NCI-H82 treated with DMSO at 0.1 percent for 48 hours (cell line): ENCODE measurements around the gene RRP1B.
"Not testable (repeated sequence)": the region's sequence is repeated elsewhere in the genome, so short reads cannot be mapped to it uniquely, and the experiment has no call there.

Experiments
- DNase-seq: peaks from one replicate; lab custom pipeline; 2025; ENCODE audit not compliant: unreplicated experiment; lab: John Stamatoyannopoulos, UW

RRP1B gene

DNA sequence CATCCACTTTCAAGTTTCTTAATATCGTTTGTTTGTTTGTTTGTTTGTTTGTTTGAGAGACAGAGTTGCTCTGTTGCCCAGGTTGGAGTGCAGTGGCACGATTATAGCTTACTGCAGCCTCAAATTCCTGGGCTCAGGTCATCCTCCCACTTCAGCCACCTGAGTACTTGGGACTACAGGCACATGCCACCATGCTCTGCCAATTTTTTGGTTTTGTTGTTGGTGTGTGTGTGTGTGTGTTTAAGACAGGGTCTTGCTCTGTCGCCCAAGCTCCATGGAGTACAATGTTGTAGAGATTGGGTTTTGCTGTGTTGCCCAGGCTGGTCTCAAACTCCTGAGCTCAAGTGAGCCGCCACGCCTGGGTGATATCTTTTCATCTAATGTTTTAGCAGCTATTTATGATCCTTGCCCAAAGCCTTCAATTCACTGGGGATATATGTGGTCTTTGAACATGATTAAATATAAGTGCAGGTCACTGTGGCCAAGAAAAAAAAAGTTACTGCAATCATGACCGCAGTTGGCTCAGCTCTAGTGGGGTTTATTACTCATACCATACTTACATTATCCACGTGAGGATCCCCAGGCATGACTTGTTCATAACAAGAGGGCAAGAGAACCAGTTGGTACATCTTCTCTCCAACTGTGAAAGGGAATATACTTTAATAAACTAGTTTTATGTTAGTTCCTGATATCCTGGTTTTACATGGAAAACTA, 8.0 kb downstream of the RRP1B start:
- no peak for DNase-seq

- DNase-seq = no peak
Observed at GRCh38 chr21:43669828-43670605, 10.7 kb downstream of the RRP1B start.

DNA sequence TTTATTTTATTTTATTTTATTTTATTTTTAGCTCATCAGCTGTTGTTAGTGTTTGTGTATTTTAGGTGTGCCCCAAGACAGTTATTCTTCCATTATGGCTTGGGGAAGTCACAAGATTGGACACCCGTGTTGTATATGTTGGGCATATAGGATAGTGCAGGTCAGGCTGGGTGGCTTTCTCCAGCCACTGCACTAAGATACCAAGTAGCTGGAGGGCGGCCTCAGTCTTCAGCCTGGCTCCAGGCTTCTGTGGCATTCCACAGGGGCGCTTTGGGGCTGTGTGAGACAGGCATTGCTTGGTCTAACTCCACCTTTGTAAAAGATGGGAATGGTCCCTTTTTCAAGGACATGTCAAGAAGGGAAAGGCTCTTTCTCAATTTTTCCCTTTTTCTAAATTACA, 16.5 kb downstream of the RRP1B start:
- DNase-seq = no peak

GRCh38 chr21:43676391-43676790, 17.0 kb downstream of the RRP1B start:
- no peak for DNase-seq

DNA sequence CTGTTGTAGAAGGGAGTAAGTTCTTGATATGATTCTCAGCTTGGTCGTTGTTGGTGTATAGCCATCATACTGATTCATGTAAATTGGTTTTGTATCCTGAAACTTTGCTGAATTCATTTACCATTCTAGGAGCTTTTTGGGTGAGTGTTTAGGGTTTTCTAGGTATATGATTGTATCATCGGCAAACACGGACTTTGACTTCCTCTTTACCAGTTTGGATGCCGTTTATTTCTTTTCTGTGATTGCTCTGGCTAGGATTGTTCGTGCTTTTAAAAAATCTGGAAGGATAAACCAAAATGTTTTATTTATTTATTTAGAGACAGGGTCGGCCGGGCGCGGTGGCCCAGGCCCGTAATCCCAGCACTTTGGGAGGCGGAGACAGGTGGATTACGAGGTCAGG, 20.6 kb downstream of the RRP1B start:
- no peak for DNase-seq

DNA sequence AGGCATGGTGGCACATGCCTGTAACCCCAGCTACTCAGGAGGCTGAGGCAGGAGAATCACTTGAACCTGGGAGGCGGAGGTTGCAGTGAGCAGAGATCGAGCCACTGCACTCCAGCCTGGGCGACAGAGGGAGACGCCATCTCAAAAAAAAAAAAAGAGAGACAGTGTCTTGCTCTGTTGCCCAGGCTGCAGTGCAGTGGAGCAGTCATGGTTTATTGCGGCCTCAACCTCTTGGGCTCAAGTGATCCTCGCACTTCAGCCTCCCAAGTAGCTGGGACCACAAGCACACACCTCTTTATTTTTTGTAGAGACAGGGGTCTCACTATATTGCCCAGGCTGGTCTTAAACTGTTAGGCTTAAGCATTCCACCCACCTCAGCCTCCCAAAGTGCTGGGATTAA, 21.1 kb downstream of the RRP1B start:
- not testable (repeated sequence) for DNase-seq

DNA sequence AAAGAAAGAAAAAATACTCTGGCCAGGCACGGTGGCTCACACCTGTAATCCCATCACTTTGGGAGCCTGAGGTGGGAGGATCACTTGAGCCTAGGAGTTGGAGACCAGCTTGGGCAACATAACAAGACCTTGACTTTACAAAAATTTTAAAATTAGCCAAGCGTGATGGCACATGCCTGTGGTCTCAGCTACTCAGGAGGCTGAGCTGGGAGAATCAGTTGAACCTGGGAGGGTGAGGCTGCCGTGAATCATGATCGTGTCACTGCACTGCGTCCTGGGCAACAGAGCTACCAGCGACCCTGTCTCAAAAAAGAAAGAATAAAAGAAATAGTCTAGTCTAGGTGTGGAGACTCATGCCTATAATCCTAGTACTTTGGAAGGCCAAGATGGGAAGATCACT, 22.3 kb downstream of the RRP1B start:
- no peak for DNase-seq

- DNase-seq = no peak
Observed at GRCh38 chr21:43684424-43684823, 25.1 kb downstream of the RRP1B start.

DNA sequence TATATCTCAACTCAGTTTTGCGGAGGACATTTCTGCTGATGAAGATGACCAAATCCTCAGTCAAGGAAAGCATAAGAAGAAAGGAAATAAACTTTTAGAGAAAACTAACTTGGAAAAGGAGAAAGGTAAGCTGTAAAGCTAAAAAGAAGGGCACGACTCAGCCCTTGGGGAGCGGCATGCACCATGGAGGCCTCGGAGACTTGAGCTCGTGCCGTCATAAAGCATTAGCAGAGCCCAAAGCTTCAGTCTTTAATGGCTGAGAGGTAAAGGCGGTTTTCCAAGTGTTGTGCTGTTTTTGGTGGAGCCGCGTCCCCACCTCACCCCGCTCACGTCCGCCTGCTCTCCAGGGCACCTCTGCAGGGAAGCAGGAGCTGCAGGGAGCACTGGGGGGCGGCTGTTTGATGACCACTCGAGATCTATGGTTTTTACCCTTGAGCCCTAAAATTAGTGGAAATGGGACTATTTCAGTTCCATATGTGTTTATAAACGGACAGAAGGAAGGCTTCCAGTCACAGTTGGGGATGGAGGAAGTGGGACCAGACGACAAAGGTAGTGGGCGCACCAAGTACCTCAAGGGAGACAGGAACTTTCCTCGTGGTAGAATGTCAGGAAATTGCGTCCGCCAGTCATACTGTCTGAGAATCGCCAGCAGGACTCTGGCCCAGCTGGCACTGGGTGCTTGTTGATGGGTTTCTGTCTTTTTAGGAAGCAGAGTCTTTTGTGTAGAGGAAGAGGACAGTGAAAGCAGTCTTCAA, 27.6 kb downstream of the RRP1B start:
- DNase-seq = no peak

GRCh38 chr21:43687566-43688399, 28.4 kb downstream of the RRP1B start:
- DNase-seq = no peak

DNA sequence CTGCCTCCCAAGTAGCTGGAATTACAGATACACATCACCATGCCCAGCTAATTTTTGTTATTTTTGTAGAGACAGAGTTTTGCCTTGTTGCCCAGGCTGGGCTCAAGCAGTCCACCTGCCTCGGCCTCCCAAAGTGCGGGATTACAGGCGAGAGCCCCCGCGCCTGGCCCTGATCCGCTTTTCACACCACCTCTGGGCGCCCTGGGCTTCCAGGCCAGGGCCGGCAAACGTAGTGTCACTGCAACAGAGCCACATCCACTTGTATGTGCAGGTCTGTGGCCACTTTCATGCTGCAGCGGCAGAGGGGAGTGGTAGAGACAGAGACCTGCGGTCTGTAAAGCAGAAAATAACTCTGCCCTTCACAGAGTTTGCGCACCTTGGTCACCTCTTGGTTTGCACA, 29.5 kb downstream of the RRP1B start:
- no peak for DNase-seq

DNA sequence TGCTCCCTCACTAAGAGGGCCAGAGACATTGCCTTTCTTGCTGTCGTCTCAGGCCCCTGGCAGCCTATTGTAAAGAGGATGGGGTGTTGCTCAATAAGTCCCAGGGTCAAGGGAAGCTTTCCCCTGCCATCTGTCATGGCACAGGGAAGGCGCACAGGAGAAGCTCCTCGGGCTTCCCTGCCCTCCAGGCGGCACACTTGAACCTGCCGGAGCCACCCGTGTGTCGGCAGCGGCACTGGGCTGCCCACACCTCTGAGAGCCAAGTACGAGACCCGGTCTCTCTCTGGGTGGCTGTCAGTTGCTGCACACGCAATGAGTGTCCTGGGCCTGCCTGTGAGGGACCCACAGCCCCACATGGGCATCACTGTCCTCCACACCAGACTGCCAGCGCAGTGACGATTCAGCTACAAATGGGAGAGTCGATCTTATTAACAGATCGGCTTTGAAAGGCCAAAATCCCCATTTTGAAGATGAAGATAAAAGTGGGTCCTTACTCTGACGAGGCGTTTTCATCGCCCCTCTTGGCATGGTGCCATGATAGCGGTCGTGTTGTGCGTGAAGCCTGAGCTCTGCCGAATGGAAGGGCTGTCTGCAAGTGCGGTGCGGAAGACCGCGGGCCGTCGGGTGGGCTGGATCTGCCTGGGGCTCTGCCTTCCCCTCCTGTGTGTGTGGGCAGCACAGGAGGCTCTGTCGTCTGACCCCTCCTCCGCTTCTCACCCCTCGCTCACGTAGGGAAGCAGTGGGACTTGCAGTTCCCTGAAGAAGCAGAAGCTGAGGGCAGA, 30.4 kb downstream of the RRP1B start:
- DNase-seq = no peak

DNA sequence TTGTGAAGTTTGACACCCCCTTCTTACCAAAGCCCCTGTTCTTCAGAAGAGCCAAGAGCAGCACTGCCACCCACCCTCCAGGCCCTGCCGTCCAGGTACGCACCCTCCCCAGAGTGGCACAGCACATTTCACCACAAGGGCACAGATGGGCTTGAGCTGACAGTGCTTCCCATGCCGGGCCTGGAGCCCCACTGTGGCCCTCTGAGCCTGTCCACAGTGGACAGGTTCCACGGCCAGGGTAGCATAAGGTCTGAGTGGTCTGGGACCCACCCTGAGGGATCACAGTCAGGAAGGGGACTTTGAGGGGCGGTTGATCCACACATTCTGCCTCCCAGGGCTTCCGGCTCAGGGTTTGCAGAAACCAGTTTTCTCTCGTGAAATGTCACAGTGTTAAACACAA, 31.0 kb downstream of the RRP1B start:
- no peak for DNase-seq

DNA sequence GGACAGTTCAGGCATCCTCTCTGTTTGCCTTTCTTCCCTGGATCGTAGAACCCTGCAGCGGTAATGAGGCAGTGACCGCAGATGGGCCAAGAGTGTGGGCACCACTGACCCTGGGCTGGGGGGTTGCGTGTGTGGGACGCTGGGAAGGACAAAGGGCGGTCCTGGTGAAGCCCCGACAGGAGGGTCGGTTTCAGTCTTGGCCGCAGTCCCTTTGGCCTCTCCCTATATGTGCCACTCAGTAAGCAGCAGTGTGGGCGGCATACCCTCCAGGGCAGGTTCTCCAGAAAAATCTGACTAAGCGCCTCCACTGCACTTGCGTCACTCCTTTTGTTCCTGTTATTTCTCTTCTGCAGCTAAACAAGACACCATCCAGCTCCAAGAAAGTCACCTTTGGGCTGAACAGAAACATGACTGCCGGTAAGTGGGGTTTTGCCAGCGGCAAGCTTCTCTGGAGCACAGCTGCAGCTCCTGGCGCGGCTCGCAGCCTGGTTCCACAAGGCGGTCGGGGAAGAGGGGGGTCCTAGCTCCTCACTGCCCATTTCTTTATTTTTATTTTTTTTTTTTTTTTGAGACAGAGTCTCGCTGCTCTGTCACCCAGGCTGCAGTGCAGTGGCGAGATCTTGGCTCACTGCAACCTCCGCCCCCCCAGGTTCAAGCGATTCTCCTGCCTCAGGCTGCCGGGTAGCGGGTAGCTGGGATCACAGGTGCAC, 31.9 kb downstream of the RRP1B start:
- DNase-seq = no peak

DNA sequence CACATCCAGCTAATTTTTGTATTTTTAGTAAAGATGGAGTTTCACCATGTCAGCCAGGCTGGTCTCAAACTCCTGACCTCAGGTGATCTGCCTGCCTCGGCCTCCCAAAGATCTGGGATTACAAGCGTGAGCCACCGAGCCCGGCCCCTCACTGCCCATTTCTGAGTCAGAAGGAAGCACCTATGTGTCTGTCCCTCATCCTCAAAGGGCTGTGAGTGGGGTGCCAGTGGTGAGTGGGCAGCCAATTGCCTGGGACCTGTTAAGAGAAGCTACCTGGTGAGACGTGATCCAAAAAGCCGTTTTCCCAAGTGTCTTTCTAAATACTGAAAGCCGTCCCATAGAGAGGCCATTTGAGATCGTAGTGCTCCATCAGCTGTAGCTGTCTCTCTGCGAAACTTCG, 32.4 kb downstream of the RRP1B start:
- no peak for DNase-seq

- no peak for DNase-seq
Observed at GRCh38 chr21:43692949-43693348, 33.6 kb downstream of the RRP1B start.

GRCh38 chr21:43693981-43694380, 34.6 kb downstream of the RRP1B start:
- DNase-seq = no peak

DNA sequence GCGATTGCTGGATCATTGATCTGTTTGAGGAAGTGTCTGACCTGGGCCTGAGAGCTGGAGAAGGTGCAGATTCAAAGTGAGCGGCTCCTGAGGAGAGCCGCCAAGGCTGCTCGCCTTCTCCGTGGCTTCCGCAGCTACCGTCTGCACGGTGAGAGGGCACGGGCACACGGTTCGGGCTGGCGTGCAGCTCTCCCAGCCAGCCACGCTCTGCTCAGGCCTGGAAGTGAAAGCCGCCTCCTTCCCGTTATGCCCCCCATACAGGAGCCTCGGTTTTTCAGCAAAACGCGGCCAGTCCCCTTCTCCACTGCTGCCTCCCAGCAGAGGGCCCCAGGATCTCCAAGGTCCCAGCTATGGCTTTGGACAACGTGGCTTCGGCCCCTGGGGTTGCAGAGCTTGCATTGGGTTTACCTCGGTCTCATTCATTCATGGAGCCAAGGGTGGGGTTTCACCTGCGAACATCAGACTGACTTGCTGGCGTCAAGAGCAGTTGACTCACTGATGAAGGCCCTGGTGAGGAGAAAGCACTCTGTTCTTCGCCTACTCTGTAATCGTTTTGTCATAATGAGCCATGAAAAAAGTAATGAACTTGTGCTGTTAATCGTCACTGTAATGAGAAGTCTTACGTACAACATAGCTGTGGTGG, 35.2 kb downstream of the RRP1B start:
- DNase-seq = no peak

DNA sequence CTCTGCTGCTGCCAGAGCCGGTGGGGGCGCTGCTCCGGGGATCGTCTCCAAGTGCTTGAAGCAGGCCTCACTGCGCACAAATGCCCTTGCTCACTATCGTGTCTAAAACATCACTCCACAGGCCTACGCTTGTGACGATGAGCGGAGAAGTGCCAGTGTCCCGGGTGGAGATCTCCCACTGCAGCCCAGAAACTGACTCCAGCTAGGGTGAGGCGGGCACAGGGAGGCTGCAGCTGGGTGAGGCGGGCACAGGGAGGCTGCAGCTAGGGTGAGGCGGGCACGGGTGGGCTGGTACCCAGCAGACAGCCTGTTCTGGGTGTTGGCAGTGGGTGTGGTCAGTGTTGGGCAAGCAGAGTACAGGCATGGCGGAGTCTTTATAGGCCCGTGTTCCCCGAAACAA, 36.9 kb downstream of the RRP1B start:
- DNase-seq = no peak
